D341Med (cell line): ENCODE data around the gene DDX54.
A peak's percentile ranks its signal among the peaks of the same experiment; 100 is the strongest.

ENCODE experiments used
- DNase-seq: peaks from one replicate; pipeline ENCODE4 v3.0.0; 2012; ENCODE audit warnings: low spot score

DDX54 gene, protein sequence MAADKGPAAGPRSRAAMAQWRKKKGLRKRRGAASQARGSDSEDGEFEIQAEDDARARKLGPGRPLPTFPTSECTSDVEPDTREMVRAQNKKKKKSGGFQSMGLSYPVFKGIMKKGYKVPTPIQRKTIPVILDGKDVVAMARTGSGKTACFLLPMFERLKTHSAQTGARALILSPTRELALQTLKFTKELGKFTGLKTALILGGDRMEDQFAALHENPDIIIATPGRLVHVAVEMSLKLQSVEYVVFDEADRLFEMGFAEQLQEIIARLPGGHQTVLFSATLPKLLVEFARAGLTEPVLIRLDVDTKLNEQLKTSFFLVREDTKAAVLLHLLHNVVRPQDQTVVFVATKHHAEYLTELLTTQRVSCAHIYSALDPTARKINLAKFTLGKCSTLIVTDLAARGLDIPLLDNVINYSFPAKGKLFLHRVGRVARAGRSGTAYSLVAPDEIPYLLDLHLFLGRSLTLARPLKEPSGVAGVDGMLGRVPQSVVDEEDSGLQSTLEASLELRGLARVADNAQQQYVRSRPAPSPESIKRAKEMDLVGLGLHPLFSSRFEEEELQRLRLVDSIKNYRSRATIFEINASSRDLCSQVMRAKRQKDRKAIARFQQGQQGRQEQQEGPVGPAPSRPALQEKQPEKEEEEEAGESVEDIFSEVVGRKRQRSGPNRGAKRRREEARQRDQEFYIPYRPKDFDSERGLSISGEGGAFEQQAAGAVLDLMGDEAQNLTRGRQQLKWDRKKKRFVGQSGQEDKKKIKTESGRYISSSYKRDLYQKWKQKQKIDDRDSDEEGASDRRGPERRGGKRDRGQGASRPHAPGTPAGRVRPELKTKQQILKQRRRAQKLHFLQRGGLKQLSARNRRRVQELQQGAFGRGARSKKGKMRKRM

DNA sequence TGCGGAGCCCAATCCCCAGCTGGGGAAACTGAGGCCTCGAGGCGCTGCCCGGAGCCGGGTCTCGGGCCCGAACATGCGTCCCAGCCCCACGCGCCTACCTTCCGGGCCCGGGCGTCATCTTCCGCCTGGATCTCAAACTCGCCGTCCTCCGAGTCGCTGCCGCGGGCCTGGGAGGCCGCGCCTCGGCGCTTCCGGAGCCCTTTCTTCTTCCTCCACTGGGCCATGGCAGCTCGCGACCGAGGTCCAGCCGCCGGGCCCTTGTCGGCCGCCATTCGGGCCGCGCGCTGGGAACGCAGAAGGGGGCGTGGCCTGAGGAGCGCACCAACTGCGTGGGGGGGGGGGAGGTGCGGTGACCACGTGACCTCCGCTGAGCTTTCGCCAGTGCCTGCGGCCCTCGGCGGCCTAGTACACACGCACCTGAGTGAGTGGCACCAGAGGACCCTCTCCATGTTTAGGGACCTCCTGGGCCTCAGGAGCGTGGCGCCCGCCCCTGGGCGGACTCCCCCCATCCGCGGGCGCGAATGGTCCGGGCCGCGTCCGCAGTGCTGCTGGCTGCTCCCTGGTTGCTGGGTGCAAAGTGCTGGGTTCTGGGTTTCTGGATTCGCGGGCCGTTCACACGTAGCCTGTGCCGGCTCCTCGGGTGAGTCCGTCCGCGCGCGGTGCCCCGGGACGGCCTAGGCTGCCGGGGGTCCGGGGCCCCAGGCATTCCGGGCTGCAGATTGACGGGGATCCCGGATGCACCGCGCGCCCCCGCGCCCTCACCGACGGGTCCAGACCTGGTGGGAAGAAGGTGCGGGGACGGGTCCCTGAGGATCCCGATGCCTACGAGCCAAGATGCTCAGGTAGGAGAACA lies at the start of gene DDX54, which contains the start of gene RITA1:
TSS of gene DDX54 (minus strand) at position 299 of the 853 bp plus-strand sequence. CDS start at position 272, 27 bp downstream.
TSS of gene RITA1 (plus strand) at position 542 of the 853 bp plus-strand sequence. CDS start 1,026 bp downstream, outside the sequence.
- DNase-seq: peak; percentile 91

DNA sequence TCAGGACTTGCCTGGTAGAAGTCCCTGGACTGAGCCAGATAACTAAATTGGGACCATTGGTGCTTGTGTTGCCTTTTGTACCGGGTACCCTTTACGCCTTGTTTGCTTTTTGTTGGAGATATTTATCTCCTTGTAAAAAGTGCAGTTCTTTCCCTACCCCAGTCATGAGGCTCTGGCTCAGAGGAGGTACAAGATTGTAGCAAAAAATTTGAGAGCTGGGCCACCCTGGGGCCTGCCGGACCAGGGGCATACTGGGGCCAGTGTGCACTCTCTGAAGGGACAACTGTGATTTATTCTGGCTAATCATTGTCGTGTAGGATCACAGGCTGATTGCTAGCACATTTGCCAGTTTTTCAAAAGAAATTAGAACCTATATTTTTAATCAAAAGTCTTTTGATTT lies 49.2 kb upstream of the DDX54 start:
- DNase-seq: no peak

DNA sequence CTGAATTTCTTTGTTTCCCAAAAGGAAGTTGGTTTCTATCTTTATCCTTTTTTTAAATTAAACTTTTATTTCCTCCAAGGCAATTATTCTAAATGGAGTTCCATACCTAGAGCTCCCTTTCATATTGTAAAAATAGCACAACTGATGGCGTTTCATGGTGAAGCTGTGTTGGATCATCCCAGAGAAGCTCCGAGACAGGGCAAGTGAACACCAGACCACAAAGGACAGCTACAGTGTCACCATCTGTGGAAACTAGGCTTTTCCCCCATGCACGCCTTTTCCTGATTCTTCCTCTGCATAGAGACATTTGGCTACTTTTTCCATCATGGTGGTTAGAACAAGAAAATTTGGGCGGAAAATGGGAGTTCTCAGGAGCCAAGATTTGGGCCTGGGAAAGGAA lies 48.7 kb upstream of the DDX54 start:
- DNase-seq: no peak

DNA sequence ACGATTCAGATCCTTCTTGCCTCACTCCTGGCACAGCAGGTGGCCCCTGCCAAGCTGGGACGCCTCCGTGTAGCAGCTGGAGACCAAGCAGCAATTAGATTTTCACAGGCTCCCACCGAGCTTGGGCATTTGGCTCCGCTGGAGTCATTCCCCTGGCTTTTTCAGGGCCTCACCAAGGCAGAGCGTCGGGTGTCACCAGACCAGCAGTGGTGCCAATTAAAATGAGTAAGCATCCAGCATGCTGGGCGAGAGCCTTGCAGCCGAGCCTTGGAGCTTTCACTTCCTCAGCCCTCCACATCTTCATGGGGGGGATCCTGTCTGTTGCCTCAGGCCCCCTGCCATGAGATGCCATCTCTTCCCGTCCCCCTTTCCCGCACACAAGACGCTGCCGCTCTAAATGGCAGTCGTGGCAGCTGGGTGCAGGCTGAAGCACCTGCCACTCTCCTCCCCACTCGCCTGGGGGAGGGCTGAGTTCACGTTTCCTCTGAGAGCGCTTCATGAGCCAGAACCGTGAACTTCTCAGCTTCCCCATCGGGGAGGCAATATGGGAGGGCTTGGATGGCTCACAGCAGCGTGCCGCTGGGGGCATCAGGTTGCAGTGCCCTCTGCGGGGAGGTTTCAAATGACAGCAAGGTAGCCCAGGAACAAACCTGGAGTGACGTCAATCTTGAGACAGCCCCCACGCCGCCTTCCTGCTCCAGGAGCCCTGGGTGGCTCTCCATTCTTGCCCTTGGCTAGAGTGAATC lies 47.7 kb upstream of the DDX54 start:
- no peak for DNase-seq

DNA sequence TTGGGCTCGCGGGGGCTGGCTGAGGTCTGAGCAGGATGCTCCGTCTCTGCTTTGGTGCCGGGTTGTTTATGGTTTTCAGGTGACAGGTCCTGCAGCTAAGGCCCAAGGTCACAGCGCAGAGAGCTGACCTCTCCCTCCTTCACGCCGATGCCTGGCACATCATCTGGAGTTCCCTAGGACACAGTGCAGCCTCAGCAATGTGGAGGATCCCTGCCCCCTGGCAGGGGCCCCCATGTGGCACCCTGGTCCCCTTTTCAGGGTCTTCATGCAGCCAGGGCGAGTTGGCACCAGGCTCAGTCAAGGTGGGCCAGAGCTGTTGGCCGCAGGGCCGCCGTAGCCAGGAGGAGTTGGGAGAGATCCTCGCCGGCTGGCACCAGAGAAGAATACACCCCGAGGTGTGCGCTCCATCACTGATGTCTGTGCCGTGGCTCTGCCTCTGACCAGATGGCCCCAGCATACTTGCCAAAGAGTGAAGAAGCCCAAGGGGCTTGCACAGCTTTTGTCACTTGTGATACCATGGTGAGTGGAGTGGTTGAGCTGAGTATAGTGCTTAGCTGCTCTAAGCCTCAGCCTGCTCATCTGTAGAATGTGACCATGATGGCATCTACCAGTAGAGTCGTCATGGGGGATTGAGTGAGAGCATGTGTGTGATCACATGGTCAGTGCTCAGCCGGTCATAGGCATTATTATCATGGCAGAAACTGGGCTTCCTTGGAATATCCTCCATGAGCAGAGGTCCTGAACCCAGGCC lies 47.0 kb upstream of the DDX54 start:
- DNase-seq: no peak

DNA sequence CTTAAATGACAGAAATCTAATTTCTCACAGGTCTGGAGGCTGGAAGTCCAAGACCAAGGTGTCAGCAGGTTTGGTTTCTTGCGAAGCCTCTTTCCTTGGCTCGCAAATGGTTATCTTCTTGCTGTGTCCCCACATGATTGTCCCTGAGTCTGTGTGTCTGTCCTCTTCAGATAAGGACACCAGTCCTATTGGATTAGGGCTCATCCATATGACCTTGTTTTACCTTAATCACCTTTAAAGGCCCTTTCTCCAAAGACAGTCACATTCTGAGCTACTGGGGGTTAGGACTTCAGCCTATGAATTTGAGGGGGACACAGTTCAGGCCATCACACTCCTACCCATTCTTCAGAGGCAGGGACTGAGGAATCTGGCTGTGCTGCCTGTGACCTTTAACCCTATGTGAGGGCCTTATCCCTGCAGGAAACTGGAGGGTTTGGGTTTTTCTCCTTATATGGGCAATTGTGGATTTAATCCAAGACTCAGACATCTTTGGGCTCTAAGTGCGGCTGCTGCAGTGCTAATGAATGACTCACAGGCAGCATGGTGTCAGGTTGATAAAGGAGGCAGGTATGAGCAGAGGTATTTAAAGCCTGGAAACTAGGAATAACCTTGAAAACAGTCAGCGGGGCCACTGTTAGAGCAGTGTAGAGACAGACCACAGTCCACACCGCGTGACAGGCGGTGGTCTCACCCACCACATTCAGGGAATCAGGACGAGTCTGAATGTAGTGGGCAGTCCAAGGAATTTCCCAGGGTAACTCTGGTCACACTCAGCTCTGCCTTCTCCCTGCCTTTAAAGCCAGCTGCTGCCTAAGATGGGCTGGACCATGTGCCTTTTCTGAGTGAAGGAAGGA lies 46.2 kb upstream of the DDX54 start:
- no peak for DNase-seq

DNA sequence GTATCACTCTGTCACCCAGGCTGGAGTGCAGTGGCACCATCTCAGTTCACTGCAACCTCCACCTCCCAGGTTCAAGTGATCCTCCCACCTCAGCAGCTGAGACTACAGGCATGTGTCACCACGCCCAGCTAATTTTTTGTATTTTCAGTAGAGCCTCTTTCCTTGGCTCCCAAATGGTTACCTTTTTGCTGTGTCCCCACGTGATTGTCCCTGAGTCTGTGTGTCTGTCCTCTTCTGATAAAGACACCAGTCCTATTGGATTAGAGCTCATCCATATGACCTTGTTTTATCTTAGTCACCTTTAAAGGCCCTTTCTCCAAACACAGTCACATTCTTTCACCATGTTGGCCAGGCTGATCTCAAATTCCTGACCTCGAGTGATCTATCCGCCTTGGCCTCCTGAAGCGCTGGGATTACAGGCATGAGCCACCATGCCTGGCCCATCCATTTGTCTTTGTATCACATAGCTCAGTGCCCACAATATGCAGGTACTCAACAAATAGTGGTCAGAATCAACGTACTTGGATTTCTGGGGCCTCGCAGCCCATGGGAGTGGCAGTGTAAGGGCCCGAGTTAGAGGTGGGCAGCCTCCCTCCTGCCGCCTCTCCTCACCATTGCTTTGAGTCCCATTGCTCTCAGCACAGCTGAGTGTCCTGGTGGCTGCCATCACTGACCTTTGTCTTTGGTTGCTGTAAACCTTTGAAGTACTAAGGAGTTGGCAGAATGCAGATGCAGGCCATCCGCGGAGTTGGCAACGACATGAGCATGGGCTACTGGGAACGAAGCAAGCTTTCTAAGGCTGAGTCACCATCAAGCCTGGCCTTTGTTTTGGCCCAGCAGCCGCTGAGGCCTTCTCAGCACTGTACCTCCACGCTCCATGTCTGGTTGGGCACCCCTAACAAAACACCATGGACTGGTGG lies 45.3 kb upstream of the DDX54 start:
- no peak for DNase-seq

DNA sequence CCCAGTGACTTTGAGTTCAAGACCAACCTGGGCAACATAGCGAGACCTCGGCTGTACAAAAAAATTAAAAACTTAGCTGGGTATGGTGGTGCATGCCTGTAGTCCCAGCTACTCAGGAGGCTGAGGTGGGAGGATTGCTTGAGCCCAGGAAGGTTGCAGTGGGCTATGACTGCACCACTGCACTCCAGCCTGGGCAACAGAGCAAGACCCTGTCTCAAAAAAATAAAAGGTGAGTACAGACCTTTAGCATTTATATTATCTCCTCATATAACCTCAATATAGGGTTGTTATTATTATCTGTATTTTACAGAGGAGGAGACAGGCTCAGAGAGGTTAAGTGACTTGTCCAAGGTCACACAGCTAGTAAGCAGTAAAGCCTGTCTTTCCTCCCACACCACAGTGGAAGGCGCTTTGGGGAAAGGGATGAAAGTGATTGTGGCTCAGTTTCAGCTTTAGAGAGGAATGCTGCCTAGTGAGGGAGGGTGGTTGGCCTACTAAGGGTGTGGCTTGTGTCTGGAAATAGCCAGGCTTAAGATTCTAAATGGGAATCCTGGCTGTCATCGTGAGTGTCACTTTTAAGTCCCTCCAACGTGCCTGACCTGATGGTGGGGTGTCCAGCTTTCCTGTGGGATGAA lies 43.2 kb upstream of the DDX54 start:
- no peak for DNase-seq

DNA sequence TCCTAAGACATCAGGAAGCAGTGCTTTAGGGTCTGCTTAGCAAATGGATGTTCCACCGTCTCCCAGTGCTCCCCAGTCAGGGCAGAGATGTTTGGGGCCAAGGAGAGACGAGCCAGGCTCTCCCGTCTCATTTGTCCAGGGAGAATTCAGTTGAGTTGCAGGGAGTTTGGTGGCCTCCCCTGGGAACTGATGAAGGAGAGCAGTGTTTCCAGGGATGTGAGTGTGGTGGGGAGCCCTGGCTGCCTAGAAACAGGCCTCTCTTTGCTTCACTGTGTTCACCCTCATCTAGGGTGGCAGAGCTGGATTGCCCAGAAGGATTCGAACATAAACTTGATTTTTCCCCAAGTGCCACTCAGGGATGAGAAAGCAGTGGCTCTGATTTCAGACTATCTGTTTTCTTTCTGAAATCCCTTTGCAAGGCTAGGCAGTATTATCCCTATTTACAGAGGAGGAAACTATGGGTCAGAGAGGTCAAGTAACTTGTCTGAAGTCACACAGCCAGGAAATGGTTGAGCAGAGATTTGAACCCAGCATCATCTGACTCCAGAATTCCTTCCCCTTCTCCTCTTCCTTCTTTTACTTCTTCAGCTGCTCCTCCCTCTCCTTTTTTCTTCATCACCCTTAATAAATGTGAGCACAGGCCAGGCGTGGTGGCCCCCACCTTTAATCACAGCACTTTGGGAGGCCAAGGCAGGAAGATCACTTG lies 42.6 kb upstream of the DDX54 start:
- no peak for DNase-seq

DNA sequence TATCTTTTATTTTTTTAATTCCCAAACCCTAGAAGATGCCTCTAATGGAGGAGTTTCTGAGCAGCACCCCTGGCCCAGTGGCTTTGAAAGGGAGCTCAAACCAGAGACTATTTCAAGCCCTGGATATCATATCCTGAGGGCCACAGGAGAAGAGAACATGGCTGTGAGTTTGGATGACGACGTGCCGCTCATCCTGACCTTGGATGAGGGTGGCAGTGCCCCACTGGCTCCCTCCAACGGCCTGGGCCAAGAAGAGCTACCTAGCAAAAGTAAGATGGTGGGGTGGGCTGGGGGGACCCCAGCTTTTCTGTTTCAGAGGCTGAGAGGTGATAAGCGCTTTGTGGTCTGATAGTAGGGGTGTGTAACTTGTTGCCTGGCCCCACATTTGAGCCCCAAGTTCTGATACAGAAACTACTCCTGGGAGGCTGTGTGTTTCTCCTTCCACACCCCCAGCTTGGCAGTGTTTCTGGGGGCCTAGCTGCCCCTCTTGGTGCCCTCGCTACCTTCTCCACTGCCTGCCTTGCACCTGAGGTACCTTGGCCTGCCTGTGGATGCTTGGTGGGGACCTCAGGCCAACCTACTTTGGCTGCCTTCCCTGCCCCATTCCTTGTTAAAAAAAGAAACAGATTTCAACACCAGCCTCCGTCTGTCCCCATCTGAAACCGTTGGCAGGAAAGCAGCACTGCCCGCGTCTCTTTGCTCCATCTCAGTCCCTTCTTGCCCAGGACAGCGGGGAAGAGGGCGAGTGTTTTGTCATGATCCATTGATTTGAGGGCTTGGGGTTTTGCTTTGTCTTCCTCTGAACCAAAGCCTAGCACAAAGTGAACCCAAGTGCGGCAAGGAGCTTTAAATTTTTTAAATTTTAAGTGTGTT lies 41.7 kb upstream of the DDX54 start:
- no peak for DNase-seq

DNA sequence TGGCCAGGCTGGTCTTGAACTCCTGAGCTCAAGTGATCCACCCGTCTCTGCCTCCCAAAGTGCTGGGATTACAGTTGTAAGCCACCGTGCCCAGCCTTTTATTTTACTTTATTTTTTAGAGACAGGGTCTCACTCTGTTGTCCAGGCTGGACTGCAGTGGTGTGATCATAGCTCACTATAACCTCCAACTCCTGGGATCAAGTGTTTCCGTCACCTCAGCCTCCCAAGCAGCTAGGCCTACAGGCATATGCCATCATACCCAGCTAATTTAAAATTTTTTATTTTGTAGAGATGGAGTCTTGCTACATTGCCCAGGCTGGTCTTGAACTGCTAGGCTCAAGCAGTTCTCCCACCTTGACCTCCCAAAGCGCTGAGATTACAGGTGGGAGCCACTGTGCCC lies 39.7 kb upstream of the DDX54 start:
- DNase-seq: no peak

DNA sequence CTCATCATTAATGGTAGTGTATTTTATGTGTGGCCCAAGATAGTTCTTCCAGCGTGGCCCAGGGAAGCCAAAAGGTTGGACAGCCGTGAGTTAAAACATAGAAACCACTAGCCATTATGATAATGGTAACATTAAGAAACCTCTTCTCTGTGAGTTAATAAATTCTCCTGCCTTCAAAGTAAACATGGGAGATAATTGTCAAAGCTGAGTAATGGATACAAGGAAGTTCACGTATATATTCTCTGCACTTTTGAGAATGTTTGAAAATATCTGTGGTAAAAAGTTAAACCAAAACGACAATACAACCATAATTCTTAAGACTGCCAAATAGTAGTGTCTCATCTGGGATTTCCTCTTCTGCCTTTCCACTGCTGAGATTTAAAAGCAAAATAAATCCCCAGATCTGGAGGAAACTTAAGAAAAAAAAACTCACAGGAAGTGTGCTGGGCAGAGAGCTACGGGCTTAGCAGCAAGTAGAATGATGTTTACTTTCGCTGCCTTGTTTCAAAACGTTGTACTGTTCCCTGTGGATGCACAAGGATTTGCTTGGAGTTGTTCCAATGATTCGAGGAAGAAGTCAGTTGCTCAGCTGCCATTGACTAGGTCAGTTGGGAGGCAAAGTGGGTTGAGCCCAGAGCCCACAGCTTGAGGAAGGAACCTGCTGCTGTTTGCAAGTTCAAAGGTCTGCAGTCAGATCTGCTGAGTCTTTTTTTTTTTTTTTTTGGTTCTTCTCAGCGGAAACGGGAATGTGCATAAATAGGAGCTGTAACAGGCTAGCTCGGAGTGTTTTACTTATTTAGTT lies 37.7 kb upstream of the DDX54 start:
- DNase-seq: no peak

DNA sequence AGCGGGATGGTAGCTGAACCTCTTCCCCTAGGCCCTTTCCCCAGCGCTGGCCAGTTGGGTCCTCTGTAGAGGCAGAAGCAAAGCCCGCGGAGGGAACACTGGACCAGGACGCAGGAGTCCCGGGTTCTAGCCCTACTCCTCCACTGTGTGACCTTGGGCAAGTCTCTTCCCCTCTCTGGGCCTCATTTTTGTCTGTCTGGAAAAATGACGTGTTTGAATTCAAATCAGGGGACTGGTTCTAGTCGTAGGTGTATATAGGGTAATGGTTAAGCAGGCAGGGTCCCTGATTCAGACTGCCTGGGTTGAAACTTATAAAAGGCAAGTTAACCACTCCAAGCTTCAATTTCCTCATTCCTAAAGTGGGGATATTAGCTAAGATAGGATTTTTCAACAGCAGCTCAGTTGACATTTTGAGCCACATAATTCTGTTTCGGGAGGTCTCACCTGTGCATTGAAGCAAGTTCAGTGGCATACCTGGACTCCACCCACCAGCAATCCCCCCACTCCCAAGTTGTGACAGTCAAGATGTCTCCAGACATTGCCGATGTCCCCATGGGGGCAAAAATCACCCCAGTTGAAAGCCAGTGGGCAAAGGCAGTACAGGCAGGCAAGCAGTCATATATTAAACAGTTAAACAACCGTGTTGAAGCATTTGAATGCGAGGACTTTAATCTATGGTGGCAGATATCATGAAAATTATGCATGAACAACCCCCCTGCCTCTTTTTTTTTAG lies 36.9 kb upstream of the DDX54 start:
- no peak for DNase-seq

DNA sequence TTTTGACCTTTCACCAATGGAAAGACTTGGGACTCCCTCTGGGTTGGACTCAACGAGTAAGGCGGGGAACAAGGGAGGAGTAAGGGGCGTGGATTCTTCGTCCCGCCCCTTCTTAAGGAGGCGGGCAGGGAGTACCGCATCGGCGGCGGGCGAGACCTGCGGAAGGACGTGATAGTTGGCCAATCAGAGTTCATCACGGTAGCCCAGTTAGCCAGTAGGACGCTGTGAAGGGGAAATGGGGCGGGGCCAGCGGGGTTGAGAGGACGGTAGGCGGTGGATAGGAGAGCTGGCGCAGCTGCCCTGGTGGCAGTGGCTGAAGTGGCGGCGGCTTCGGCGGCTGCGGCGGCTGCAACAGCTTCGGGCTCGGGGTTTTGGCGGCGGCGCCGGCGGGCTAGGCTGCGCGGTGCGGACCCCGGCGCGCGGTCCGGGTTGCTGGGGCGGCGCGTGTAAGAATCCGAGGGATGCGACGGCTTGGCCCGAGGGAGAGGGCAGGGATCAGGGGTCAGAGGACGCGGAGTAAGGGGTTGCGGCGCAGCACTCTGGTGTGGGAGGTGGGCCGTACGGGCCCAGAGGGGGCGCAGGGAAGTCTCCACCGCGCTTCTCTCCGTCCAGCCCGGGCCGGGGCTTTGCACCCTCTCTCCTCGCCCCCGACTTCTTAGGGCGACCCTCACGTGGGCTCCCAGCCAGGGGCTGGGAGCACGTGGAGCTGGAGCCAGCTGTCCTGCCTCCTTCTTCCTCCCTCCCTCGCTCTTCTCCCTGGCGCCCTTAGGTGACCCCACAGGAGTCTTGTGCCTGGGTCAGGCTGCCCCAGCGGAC lies 36.1 kb upstream of the DDX54 start, which contains the start of gene TPCN1:
TSS of gene TPCN1 (plus strand) at position 284 of the 816 bp plus-strand sequence. CDS start 5,389 bp downstream, outside the sequence.
- peak; percentile 97 for DNase-seq
